ENCODE data around the gene STUM. TPM values are rescaled to one million over a fixed set of nuclear protein-coding genes. Genes with fewer than 3 reads are reported as not detected.

Gene STUM
- total RNA-seq, 4 donors from 2014 or later: 0.92 to 1.9 (median 1.0) TPM

GRCh38 chr1:226643611-226644540 lies 95.3 kb downstream of the STUM start:
- TF ChIP-seq POLR2A (IDR thresholded peaks at IDR 0.05): no peak
- TF ChIP-seq CTCF (IDR thresholded peaks at IDR 0.05 in 4 of 5, conservative IDR thresholded peaks at IDR 0.05 in 1 of 5): no peak
- no peak overlapping the region for H3K4me3 ChIP-seq
- ATAC-seq (no peak), DNase-seq (no peak)
- H3K36me3 ChIP-seq: peaks cover 0 to 16% of the 10 kb centered on the region in 2 donors
- H3K9me3 ChIP-seq: no peaks in the 10 kb centered on the region
- H3K27me3 ChIP-seq: no peaks in the 10 kb centered on the region
- no peak overlapping the region for H3K27ac ChIP-seq
- intact Hi-C loops (cut with DNase I; ENCODE audit: low total_unique reads) (no loop called here), in situ Hi-C loops (cut with MboI; ENCODE audit: low sequenced_read_pairs in 4 of 4) (loop anchor here in 1 of 4 donors (25.0 kb wide), 1 partner anchor 793 kb away; no protein-coding TSS in a partner anchor)
- peaks cover 19 to 24% of the 10 kb centered on the region in 2 donors for H3K4me1 ChIP-seq

- in situ Hi-C loops (cut with MboI; ENCODE audit: low sequenced_read_pairs in 4 of 4) (loop anchor here in 1 of 4 donors (25.0 kb wide), 1 partner anchor 793 kb away; no protein-coding TSS in a partner anchor), intact Hi-C loops (cut with DNase I; ENCODE audit: low total_unique reads) (no loop called here)
- DNase-seq (no peak), ATAC-seq (no peak)
- Histone ChIP-seq H3K4me1 (peaks cover 19 to 24% of the 10 kb centered on the region in 2 donors), H3K27ac (peak overlapping the region in 1 of 4 donors; percentile 62), H3K27me3 (no peaks in the 10 kb centered on the region), H3K4me3 (no peak overlapping the region), H3K36me3 (peaks cover 0 to 12% of the 10 kb centered on the region in 2 donors), H3K9me3 (no peaks in the 10 kb centered on the region)
- TF ChIP-seq POLR2A (IDR thresholded peaks at IDR 0.05) (no peak), CTCF (IDR thresholded peaks at IDR 0.05 in 4 of 5, conservative IDR thresholded peaks at IDR 0.05 in 1 of 5) (no peak)
Observed at GRCh38 chr1:226644541-226645176, 96.1 kb downstream of the STUM start.

GRCh38 chr1:226645279-226645976 lies 96.9 kb downstream of the STUM start:
- peaks cover 19 to 24% of the 10 kb centered on the region in 2 donors for H3K4me1 ChIP-seq
- intact Hi-C loops (cut with DNase I; ENCODE audit: low total_unique reads): no loop called here

More at GRCh38 chr1:226645279-226645976, 96.9 kb downstream of the STUM start:
- Histone ChIP-seq H3K4me3 (no peak overlapping the region), H3K9me3 (no peaks in the 10 kb centered on the region), H3K36me3 (peaks cover 0 to 8% of the 10 kb centered on the region in 2 donors), H3K27me3 (no peaks in the 10 kb centered on the region), H3K27ac (peak overlapping the region; percentile 34 to 62 (median 52))
- DNase-seq (no peak), ATAC-seq (no peak)
- TF ChIP-seq CTCF (IDR thresholded peaks at IDR 0.05 in 4 of 5, conservative IDR thresholded peaks at IDR 0.05 in 1 of 5) (no peak), POLR2A (IDR thresholded peaks at IDR 0.05) (no peak)
- in situ Hi-C loops (cut with MboI; ENCODE audit: low sequenced_read_pairs in 4 of 4): loop anchor here in 1 of 4 donors (25.0 kb wide), 1 partner anchor 792 kb away; no protein-coding TSS in a partner anchor

Data from gastrocnemius medialis (tissue), 4 donors.